H1 (cell line): ENCODE data around the gene PIAS4.

ENCODE experiments used
- BCL11A ChIP-seq, 2 experiments: IDR thresholded peaks; one replicate each; pipeline ENCODE4 v1.6.1; 2011; ENCODE audit warnings: low read depth in 2 of 2, low read length in 2 of 2, mild to moderate bottlenecking in 2 of 2
- CTCF ChIP-seq, 3 experiments: IDR thresholded peaks; 1 replicate in 2 of 3; 2 replicates in 1 of 3; pipeline versions ENCODE4 v1.5.1 to v1.6.1; 2011; ENCODE audit warnings: low read length in 3 of 3, mild to moderate bottlenecking in 3 of 3, inconsistent platforms in 2 of 3, low read depth in 1 of 3, moderate library complexity in 1 of 3; ENCODE audit not compliant: insufficient read depth in 1 of 3; ENCODE audit errors: control extremely low read depth in 1 of 3
- EP300 ChIP-seq, 2 experiments: IDR thresholded peaks; 1 replicate in 1 of 2; 2 replicates in 1 of 2; pipeline ENCODE4 v1.6.1; 2011 to 2012; ENCODE audit warnings: low read depth in 2 of 2, low read length in 2 of 2, mild to moderate bottlenecking in 2 of 2, borderline replicate concordance in 1 of 2, inconsistent platforms in 1 of 2, moderate library complexity in 1 of 2
- POLR2A ChIP-seq, 2 experiments: IDR thresholded peaks; 1 replicate in 1 of 2; 2 replicates in 1 of 2; pipeline ENCODE4 v1.6.1; 2011; ENCODE audit warnings: low read depth in 2 of 2, low read length in 2 of 2, mild to moderate bottlenecking in 2 of 2; ENCODE audit errors: control extremely low read depth in 1 of 2

- TF ChIP-seq CTCF (IDR thresholded peaks at IDR 0.05; ENCODE audit: control extremely low read depth in 1 of 3, insufficient read depth in 1 of 3, low read depth in 1 of 3, low read length in 3 of 3) (no peak), BCL11A (IDR thresholded peaks at IDR 0.05; ENCODE audit: low read depth in 2 of 2, low read length in 2 of 2) (no peak), EP300 (IDR thresholded peaks at IDR 0.05; ENCODE audit: borderline replicate concordance in 1 of 2, low read depth in 2 of 2, low read length in 2 of 2) (no peak), POLR2A (IDR thresholded peaks at IDR 0.05; ENCODE audit: control extremely low read depth in 1 of 2, low read depth in 2 of 2, low read length in 2 of 2) (no peak)
Observed at GRCh38 chr19:4083677-4084546, 76.4 kb downstream of the PIAS4 start.
